ENCODE measurements around the gene MAD1L1.

GRCh38 chr7:2043316-2044039 lies 189.3 kb downstream of the MAD1L1 start:
- TF ChIP-seq CTCF (IDR thresholded peaks at IDR 0.05 in 8 of 11, conservative IDR thresholded peaks at IDR 0.05 in 3 of 11), result no peak
- TF ChIP-seq POLR2AphosphoS5 (IDR thresholded peaks at IDR 0.05), result peak; percentile 19 to 76 (median 70)
